Measurements from ENCODE around the gene TNNI3K.

DNA sequence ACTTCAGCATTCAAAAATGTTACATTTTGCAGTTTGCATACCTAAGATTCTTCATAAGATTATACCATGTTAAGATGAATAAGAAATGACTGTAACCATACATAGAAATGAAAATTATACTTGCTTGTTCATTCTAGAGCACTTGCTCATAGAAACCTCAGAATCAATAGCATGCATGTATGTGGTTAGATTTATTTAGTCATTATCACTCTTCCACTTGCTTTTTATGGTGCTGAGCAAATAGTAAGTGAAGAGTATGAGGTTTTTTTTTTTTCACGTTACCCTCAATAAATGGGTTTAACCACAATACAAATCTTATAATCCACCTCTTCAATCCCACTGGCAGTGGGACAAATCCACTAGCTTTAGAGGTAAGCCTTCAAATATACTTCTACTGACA is 192.5 kb downstream of the TNNI3K start:
- no peak for TF ChIP-seq CEBPB (IDR thresholded peaks at IDR 0.05; ENCODE audit: low read depth)
- TF ChIP-seq POLR2A (IDR thresholded peaks at IDR 0.05; ENCODE audit: borderline replicate concordance, extremely low read depth, insufficient read depth, insufficient read length), result no peak
- no peak for TF ChIP-seq SIN3A (IDR thresholded peaks at IDR 0.05; ENCODE audit: low read depth)
- TF ChIP-seq, protein P1, sequence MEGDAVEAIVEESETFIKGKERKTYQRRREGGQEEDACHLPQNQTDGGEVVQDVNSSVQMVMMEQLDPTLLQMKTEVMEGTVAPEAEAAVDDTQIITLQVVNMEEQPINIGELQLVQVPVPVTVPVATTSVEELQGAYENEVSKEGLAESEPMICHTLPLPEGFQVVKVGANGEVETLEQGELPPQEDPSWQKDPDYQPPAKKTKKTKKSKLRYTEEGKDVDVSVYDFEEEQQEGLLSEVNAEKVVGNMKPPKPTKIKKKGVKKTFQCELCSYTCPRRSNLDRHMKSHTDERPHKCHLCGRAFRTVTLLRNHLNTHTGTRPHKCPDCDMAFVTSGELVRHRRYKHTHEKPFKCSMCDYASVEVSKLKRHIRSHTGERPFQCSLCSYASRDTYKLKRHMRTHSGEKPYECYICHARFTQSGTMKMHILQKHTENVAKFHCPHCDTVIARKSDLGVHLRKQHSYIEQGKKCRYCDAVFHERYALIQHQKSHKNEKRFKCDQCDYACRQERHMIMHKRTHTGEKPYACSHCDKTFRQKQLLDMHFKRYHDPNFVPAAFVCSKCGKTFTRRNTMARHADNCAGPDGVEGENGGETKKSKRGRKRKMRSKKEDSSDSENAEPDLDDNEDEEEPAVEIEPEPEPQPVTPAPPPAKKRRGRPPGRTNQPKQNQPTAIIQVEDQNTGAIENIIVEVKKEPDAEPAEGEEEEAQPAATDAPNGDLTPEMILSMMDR (IDR thresholded peaks at IDR 0.05 in 2 of 3, conservative IDR thresholded peaks at IDR 0.05 in 1 of 3; ENCODE audit: borderline replicate concordance in 1 of 3, insufficient read depth in 1 of 3, low read depth in 2 of 3, low read length in 2 of 3), result no peak
- no peak for TF ChIP-seq EZH2 (IDR thresholded peaks at IDR 0.05)
- TF ChIP-seq RAD21 (IDR thresholded peaks at IDR 0.05; ENCODE audit: low read depth), result no peak
- TF ChIP-seq, protein P2, sequence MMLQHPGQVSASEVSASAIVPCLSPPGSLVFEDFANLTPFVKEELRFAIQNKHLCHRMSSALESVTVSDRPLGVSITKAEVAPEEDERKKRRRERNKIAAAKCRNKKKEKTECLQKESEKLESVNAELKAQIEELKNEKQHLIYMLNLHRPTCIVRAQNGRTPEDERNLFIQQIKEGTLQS (IDR thresholded peaks at IDR 0.05), result no peak
- TF ChIP-seq, protein P3, sequence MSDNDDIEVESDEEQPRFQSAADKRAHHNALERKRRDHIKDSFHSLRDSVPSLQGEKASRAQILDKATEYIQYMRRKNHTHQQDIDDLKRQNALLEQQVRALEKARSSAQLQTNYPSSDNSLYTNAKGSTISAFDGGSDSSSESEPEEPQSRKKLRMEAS (IDR thresholded peaks at IDR 0.05), result no peak
- TF ChIP-seq EGR1 (IDR thresholded peaks at IDR 0.05; ENCODE audit: low read depth), result no peak
- TF ChIP-seq EZH2phosphoT487 (IDR thresholded peaks at IDR 0.05; ENCODE audit: borderline replicate concordance), result no peak
- no peak for TF ChIP-seq SP1 (IDR thresholded peaks at IDR 0.05; ENCODE audit: low read depth)
- no peak for TF ChIP-seq POLR2AphosphoS5 (IDR thresholded peaks at IDR 0.05; ENCODE audit: low read depth, low read length)
- TF ChIP-seq CBX3 (IDR thresholded peaks at IDR 0.05; ENCODE audit: low read depth), result no peak
